Ovary (tissue), 3 donors: Measurements from ENCODE around the gene QRICH2.

Experiments used
- CTCF ChIP-seq, 3 donors: fragments of 450-650 bp in 2 of 3; fragments of 200-600 bp in 1 of 3; IDR thresholded peaks; one replicate each; pipeline versions ENCODE4 v1.5.1 to v1.8.0; 2016 to 2022; ENCODE audit warnings: antibody characterized with exemption in 3 of 3, mild to moderate bottlenecking in 1 of 3
- EP300 ChIP-seq: sonication (generic); formaldehyde crosslinking; IDR thresholded peaks from one replicate; pipeline ENCODE4 v1.6.1; 2017; ENCODE audit warnings: antibody characterized with exemption
- POLR2A ChIP-seq: fragments of 450-650 bp; IDR thresholded peaks from one replicate; pipeline ENCODE4 v1.6.1; 2017; ENCODE audit warnings: antibody characterized with exemption, mild to moderate bottlenecking, moderate library complexity
- donor health status: DM: no; HTN: no; CAD: no.

DNA sequence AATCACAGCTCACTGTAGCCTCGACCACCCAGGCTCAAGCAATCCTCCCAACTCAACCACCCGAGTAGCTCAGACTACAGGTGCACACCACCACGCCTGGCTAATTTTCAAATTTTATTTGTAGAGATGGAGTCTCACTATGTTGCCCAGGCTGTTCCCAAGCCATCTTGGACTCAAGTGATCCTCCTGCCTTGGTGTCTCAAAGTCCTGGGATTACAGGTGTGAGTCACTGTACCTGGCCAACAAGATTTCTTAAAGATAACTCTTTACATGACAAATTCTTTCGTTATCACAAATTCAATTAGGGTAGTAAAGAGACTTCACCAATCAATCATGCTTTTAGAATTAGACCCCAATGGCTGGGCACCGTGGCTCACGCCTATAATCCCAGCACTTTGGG is 33.2 kb upstream of the QRICH2 start:
- TF ChIP-seq POLR2A (no peak), CTCF (IDR thresholded peaks at IDR 0.05) (no peak), EP300 (no peak)
